Measurements from ENCODE around the gene MAGIX. TPM values are rescaled to one million over a fixed set of nuclear protein-coding genes. Genes with fewer than 3 reads are reported as not detected.

MAGIX gene
- total and polyA plus RNA-seq, 2 of the 4 experiments (the other 2 are of a cell fraction) = 0.72 to 1.1 TPM

GRCh38 chrX:49199315-49199595 lies 36.7 kb downstream of the MAGIX start:
- H2BK20ac ChIP-seq (ENCODE audit: low read depth, low read length) = no peak overlapping the region
- CTCF ChIA-PET = no interaction called here
- H3K9me1 ChIP-seq (ENCODE audit: insufficient read depth, low read length) = no peaks in the 10 kb centered on the region
- 49% methylated on average over 8 of the region's 11 CpGs; no CpG with 5 or more reads in 1 of the 2 experiments for whole genome bisulfite sequencing, 2 experiments (ENCODE audit: extremely low coverage in 2 of 2, insufficient read length in 1 of 2)
- no peaks in the 10 kb centered on the region for H3K4me1 ChIP-seq (ENCODE audit: control insufficient read depth, insufficient read depth, low read length)
- POLR2A ChIA-PET (ENCODE audit: unreplicated experiment) = no interaction called here
- no peak overlapping the region for H4K5ac ChIP-seq (ENCODE audit: low read depth, low read length)
- no peak overlapping the region for H3K4ac ChIP-seq (ENCODE audit: low read depth, low read length)
- no peak overlapping the region for H4K91ac ChIP-seq (ENCODE audit: insufficient read depth, low read depth, low read length)
- no peaks in the 10 kb centered on the region for H3K9me3 ChIP-seq (ENCODE audit: control insufficient read depth, insufficient read depth, low read length)
- peaks cover 8% of the 10 kb centered on the region; the same call in 1 of the 2 replicates for H3K27me3 ChIP-seq (ENCODE audit: control insufficient read depth, insufficient read depth, low read length)
- H2AK5ac ChIP-seq (ENCODE audit: low read depth, low read length) = no peak overlapping the region
- H3K4me3 ChIP-seq (ENCODE audit: insufficient read depth, low read depth, low read length) = no peak overlapping the region
- dilution Hi-C loops (cut with HindIII; ENCODE audit: low sequenced_read_pairs, unreplicated experiment) = no loop called here
- ATAC-seq (ENCODE audit: low read depth) (no peak), DNase-seq (no peak)
- no peak overlapping the region for H3K27ac ChIP-seq (ENCODE audit: insufficient read depth, low read length)
- no peak overlapping the region for H3K18ac ChIP-seq (ENCODE audit: low read depth, low read length)
- no peak overlapping the region for H4K8ac ChIP-seq (ENCODE audit: low read depth in 2 of 2, low read length in 2 of 2)
- H3K14ac ChIP-seq (replicated peaks; ENCODE audit: low read depth, low read length) = no peak overlapping the region
- H2AFZ ChIP-seq (replicated peaks; ENCODE audit: low read length, poor library complexity) = no peak overlapping the region
- intact Hi-C loops (cut with micrococcal nuclease) = no loop called here
- H2BK5ac ChIP-seq (ENCODE audit: low read depth, low read length, poor library complexity, severe bottlenecking) = no peak overlapping the region
- in situ Hi-C loops (cut with MboI; ENCODE audit: low sequenced_read_pairs) = no loop called here
- H2BK120ac ChIP-seq (ENCODE audit: low read depth, low read length) = no peak overlapping the region
- H3K23ac ChIP-seq (ENCODE audit: low read depth, low read length) = no peak overlapping the region
- no peaks in the 10 kb centered on the region for H4K20me1 ChIP-seq (ENCODE audit: insufficient read depth, low read length)
- H3K4me2 ChIP-seq (ENCODE audit: low read depth, low read length) = no peak overlapping the region
- no peak overlapping the region for H2AK9ac ChIP-seq (replicated peaks; ENCODE audit: low read depth, low read length, poor library complexity)
- no peak overlapping the region for H3K9ac ChIP-seq (ENCODE audit: low read depth, low read length)
- no peak overlapping the region for H3K56ac ChIP-seq (ENCODE audit: extremely low read depth, insufficient read depth, low read length)
- H2BK15ac ChIP-seq (ENCODE audit: low read depth, low read length) = no peak overlapping the region
- H3K79me1 ChIP-seq (ENCODE audit: low read depth in 1 of 2, low read length in 2 of 2) = no peaks in the 10 kb centered on the region
- TF ChIP-seq, protein P1, sequence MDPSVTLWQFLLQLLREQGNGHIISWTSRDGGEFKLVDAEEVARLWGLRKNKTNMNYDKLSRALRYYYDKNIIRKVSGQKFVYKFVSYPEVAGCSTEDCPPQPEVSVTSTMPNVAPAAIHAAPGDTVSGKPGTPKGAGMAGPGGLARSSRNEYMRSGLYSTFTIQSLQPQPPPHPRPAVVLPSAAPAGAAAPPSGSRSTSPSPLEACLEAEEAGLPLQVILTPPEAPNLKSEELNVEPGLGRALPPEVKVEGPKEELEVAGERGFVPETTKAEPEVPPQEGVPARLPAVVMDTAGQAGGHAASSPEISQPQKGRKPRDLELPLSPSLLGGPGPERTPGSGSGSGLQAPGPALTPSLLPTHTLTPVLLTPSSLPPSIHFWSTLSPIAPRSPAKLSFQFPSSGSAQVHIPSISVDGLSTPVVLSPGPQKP (IDR thresholded peaks at IDR 0.05; ENCODE audit: borderline replicate concordance, low read depth, low read length) = no peak
- TF ChIP-seq RFX5 (IDR thresholded peaks at IDR 0.05; ENCODE audit: low read depth, low read length) (no peak), CTCF (conservative IDR thresholded peaks at IDR 0.05; ENCODE audit: low read depth, low read length) (no peak), RAD21 (IDR thresholded peaks at IDR 0.05; ENCODE audit: low read length) (no peak), CEBPB (IDR thresholded peaks at IDR 0.05; ENCODE audit: low read depth, low read length) (no peak), MAZ (IDR thresholded peaks at IDR 0.05; ENCODE audit: borderline replicate concordance, low read depth, low read length) (no peak), BHLHE40 (IDR thresholded peaks at IDR 0.05; ENCODE audit: low read depth, low read length) (no peak), USF2 (IDR thresholded peaks at IDR 0.05; ENCODE audit: low read depth, low read length) (no peak), RCOR1 (IDR thresholded peaks at IDR 0.05; ENCODE audit: insufficient replicate concordance, low read length) (no peak), MAFK (IDR thresholded peaks at IDR 0.05; ENCODE audit: low read depth, low read length) (no peak)
- BruUV-seq (replicated peaks) = no TSS peak
- no peaks in the 10 kb centered on the region for H3K36me3 ChIP-seq (ENCODE audit: control insufficient read depth, insufficient read depth, low read length)
